HepG2 (cell line): Measurements from ENCODE around the gene TBCCD1. TPM values are rescaled to one million over a fixed set of nuclear protein-coding genes. Genes with fewer than 3 reads are reported as not detected.

ENCODE experiments used
- CAMTA2 ChIP-seq: sonication (generic); formaldehyde crosslinking; IDR thresholded peaks from 2 replicates; pipeline ENCODE4 v1.4.0; 2020; ENCODE audit warnings: mild to moderate bottlenecking, missing genetic modification reagents, borderline replicate concordance
- DDIT3 ChIP-seq: sonication (generic); formaldehyde crosslinking; IDR thresholded peaks from 2 replicates; pipeline ENCODE4 v1.4.0; 2020; ENCODE audit warnings: mild to moderate bottlenecking, missing genetic modification reagents
- GLI4 ChIP-seq: sonication (generic); formaldehyde crosslinking; IDR thresholded peaks from 2 replicates; pipeline ENCODE4 v1.5.1; 2020; ENCODE audit warnings: missing genetic modification reagents, mild to moderate bottlenecking, moderate library complexity, borderline replicate concordance
- IRF2 ChIP-seq: IDR thresholded peaks from 2 replicates; pipeline ENCODE4 v1.6.1; 2018; ENCODE audit warnings: missing genetic modification reagents, missing compliant biosample characterization
- KAT7 ChIP-seq: IDR thresholded peaks from 2 replicates; pipeline ENCODE4 v1.6.1; 2018; ENCODE audit warnings: borderline replicate concordance, missing compliant biosample characterization
- MAFG ChIP-seq: sonication (generic); formaldehyde crosslinking; IDR thresholded peaks from 2 replicates; pipeline ENCODE4 v1.5.1; 2020; ENCODE audit warnings: mild to moderate bottlenecking, missing genetic modification reagents
- MTA3 ChIP-seq: sonication (generic); formaldehyde crosslinking; IDR thresholded peaks from 2 replicates; pipeline ENCODE4 v1.4.0; 2020; ENCODE audit warnings: missing genetic modification reagents
- NCOA5 ChIP-seq: sonication (generic); formaldehyde crosslinking; IDR thresholded peaks from 2 replicates; pipeline ENCODE4 v1.4.0; 2020; ENCODE audit warnings: missing genetic modification reagents
- PCBP2 ChIP-seq: fragments of 200-400 bp; formaldehyde crosslinking; optimal IDR thresholded peaks from 2 replicates; pipeline ENCODE3; 2018; ENCODE audit warnings: low read length, low read depth; ENCODE audit not compliant: poor library complexity, severe bottlenecking
- RXRA ChIP-seq: sonication (generic); formaldehyde crosslinking; IDR thresholded peaks from 2 replicates; pipeline ENCODE4 v1.5.1; 2020; ENCODE audit warnings: missing genetic modification reagents
- TBX2 ChIP-seq: sonication (generic); formaldehyde crosslinking; IDR thresholded peaks from 2 replicates; pipeline ENCODE4 v1.5.0; 2020; ENCODE audit warnings: missing genetic modification reagents, mild to moderate bottlenecking, borderline replicate concordance
- ZMYM2 ChIP-seq: sonication (generic); formaldehyde crosslinking; IDR thresholded peaks from 2 replicates; pipeline ENCODE4 v1.8.0; 2022; ENCODE audit warnings: mild to moderate bottlenecking, missing genetic modification reagents
- ZNF431 ChIP-seq: sonication (generic); formaldehyde crosslinking; IDR thresholded peaks from 2 replicates; pipeline ENCODE4 v1.9.0; 2022; ENCODE audit warnings: missing genetic modification reagents, low read depth, mild to moderate bottlenecking, borderline replicate concordance
- ZNF446 ChIP-seq: sonication (generic); formaldehyde crosslinking; IDR thresholded peaks from 2 replicates; pipeline ENCODE4 v1.5.0; 2020; ENCODE audit warnings: mild to moderate bottlenecking, missing genetic modification reagents
- ZNF564 ChIP-seq: sonication (generic); formaldehyde crosslinking; IDR thresholded peaks from 2 replicates; pipeline ENCODE4 v1.8.1; 2023; ENCODE audit warnings: mild to moderate bottlenecking, missing genetic modification reagents
- ZNF629 ChIP-seq: sonication (generic); formaldehyde crosslinking; conservative IDR thresholded peaks from 2 replicates; pipeline ENCODE4 v1.5.0; 2020; ENCODE audit warnings: missing genetic modification reagents
- ZNF713 ChIP-seq: sonication (generic); formaldehyde crosslinking; IDR thresholded peaks from 2 replicates; pipeline ENCODE4 v1.4.0; 2020; ENCODE audit warnings: mild to moderate bottlenecking, missing genetic modification reagents
- ZNF792 ChIP-seq: IDR thresholded peaks from 2 replicates; pipeline ENCODE4 v1.6.1; 2016
- ZNF800 ChIP-seq: sonication (generic); formaldehyde crosslinking; IDR thresholded peaks from 2 replicates; pipeline ENCODE4 v1.4.0; 2020; ENCODE audit warnings: missing genetic modification reagents
- ZNF839 ChIP-seq: sonication (generic); formaldehyde crosslinking; IDR thresholded peaks from 2 replicates; pipeline ENCODE4 v1.4.0; 2020; ENCODE audit warnings: missing genetic modification reagents, mild to moderate bottlenecking, borderline replicate concordance
- polyA plus RNA-seq, 8 experiments: library from polyadenylated mRNA; depleted of rRNA in 3 of 8; stranded (reverse) in 7 of 8; unstranded in 1 of 8; fragments of >200 nt; fragmentation: Illumina TruSeq in 4 of 8; extraction: Trizol in 4 of 8; gene quantifications; 2 replicates each; pipeline versions ENCODE4 v1.2.1 to v1.2.3, GENCODE V29; 2011 to 2016; ENCODE audit warnings: low read depth in 4 of 8, missing spikeins in 1 of 8, mixed read lengths in 1 of 8; ENCODE audit not compliant: insufficient read depth in 1 of 8
- total RNA-seq, 5 experiments: library from RNA; depleted of rRNA; stranded (reverse); fragments of >200 nt; fragmentation: Illumina TruSeq; extraction: Trizol; gene quantifications; 2 replicates each; pipeline ENCODE4 v1.2.3, GENCODE V29; 2016; ENCODE audit warnings: low read depth in 1 of 5
- TF ChIP-seq, protein P1 (sequence below): sonication (generic); formaldehyde crosslinking; IDR thresholded peaks from 2 replicates; pipeline ENCODE4 v1.4.0; 2020; ENCODE audit warnings: missing genetic modification reagents, borderline replicate concordance

Gene TBCCD1
- total and polyA plus RNA-seq, 2 of the 13 experiments (the other 11 are each of a cell fraction or from before 2014, with no cell fraction given) = 13.6 to 16.2 TPM

GRCh38 chr3:186614597-186615483 is 47.7 kb upstream of the TBCCD1 start (continued):
- TF ChIP-seq GLI4 (CRISPR knock-in tag) (no peak), ZNF839 (CRISPR knock-in tag) (no peak), ZNF792 (CRISPR knock-in tag) (peak; percentile 53; the same call in 1 of the 2 replicates), NCOA5 (0 out of 2 replicates have a peak, but pooled peaks have one; percentile 6), DDIT3 (no peak), MTA3 (no peak), ZNF564 (CRISPR knock-in tag) (peak; percentile 33; the same call in 1 of the 2 replicates), ZNF629 (CRISPR knock-in tag) (no peak), ZNF800 (CRISPR knock-in tag) (no peak), RXRA (CRISPR knock-in tag) (no peak), IRF2 (CRISPR knock-in tag) (no peak; the same call in 1 of the 2 replicates), ZNF713 (CRISPR knock-in tag) (0 out of 2 replicates have a peak, but pooled peaks have one; percentile 60), CAMTA2 (CRISPR knock-in tag) (no peak), ZNF431 (CRISPR knock-in tag) (0 out of 2 replicates have a peak, but pooled peaks have one; percentile 4), TBX2 (CRISPR knock-in tag) (no peak), ZNF446 (CRISPR knock-in tag) (0 out of 2 replicates have a peak, but pooled peaks have one; percentile 53), PCBP2 (no peak), KAT7 (CRISPR knock-in tag) (peak; percentile 49; the same call in 1 of the 2 replicates), MAFG (CRISPR knock-in tag) (no peak), ZMYM2 (CRISPR knock-in tag) (no peak)
- TF ChIP-seq, protein P1, sequence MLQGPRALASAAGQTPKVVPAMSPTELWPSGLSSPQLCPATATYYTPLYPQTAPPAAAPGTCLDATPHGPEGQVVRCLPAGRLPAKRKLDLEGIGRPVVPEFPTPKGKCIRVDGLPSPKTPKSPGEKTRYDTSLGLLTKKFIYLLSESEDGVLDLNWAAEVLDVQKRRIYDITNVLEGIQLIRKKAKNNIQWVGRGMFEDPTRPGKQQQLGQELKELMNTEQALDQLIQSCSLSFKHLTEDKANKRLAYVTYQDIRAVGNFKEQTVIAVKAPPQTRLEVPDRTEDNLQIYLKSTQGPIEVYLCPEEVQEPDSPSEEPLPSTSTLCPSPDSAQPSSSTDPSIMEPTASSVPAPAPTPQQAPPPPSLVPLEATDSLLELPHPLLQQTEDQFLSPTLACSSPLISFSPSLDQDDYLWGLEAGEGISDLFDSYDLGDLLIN (CRISPR knock-in tag) = no peak
